ENCODE data around the gene ACBD6. TPM values are rescaled to one million over a fixed set of nuclear protein-coding genes. Genes with fewer than 3 reads are reported as not detected.

The ACBD6 gene
- polyA plus RNA-seq, 1 experiment, result 49.0 TPM

DNA sequence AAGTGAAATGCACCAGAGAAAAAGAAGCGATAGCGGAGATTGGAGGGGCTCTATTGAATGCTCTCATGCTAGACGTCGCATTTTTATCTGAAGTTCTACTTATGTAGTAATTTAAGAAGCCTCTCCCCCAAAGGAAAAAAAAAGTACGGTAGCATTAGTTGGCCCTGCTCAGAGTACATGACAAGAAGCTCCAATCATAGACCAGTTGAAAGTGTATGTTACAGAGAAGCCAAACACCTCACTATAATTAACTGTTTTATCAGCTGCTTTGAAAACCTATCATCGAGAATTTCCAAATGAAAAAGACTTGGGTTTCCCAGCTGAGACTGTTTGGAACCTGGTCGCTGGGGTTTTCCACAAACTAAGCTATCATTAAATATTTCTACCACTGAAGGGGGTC, 36.8 kb upstream of the ACBD6 start:
- Histone ChIP-seq H3K4me3 (ENCODE audit: low read depth, low read length) (no peak overlapping the region), H3K36me3 (ENCODE audit: control insufficient read depth, insufficient read depth, low read length) (no peaks in the 10 kb centered on the region), H3K27me3 (ENCODE audit: control insufficient read depth, insufficient read depth, low read length) (no peaks in the 10 kb centered on the region)
- CTCF ChIA-PET, result interaction anchor here (1.1 to 3.0 kb wide), 2 partner anchors 323 to 325 kb away, joined by 3 to 7 read pairs; no protein-coding TSS in a partner anchor
- TF ChIP-seq CTCF (IDR thresholded peaks at IDR 0.05; ENCODE audit: insufficient read depth, low read depth, low read length), result no peak
- DNase-seq (ENCODE audit: low read depth), result no peak
- POLR2A ChIA-PET, result no interaction called here

- ChIA-PET POLR2A (no interaction called here), CTCF (interaction anchor here (1.1 to 1.3 kb wide), 3 partner anchors 21 to 325 kb away, joined by 3 read pairs; no protein-coding TSS in a partner anchor)
- TF ChIP-seq CTCF (IDR thresholded peaks at IDR 0.05; ENCODE audit: insufficient read depth, low read depth, low read length), result no peak
- no peak for DNase-seq (ENCODE audit: low read depth)
- Histone ChIP-seq H3K4me3 (ENCODE audit: low read depth, low read length) (no peak overlapping the region), H3K27me3 (ENCODE audit: control insufficient read depth, insufficient read depth, low read length) (no peaks in the 10 kb centered on the region), H3K36me3 (ENCODE audit: control insufficient read depth, insufficient read depth, low read length) (no peaks in the 10 kb centered on the region)
Measured at GRCh38 chr1:180536821-180537372, 34.5 kb upstream of the ACBD6 start.

GRCh38 chr1:180535418-180535999, 33.1 kb upstream of the ACBD6 start:
- CTCF ChIA-PET, result interaction anchor here (1.8 kb wide), 1 partner anchor 328 kb away, joined by 8 read pairs; no protein-coding TSS in a partner anchor

DNA sequence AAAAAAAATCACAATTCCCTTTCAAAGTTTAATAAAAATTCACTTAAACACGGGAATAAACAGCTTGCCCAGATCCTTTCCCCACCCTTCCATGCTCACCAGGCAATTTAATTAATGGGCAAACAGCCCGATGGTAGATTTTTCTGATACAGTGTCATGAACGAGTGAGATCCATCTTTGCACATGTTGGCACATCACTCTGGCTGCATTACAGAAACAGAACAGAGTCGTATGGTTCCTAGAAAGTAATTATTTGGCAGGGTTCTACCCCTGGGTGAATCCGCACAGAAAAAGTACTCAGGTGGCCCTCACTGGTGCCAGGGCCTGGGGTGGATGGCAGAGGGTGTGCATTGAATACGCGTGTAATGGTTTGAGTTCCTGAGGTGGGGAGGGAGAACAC, 31.8 kb upstream of the ACBD6 start:
- CTCF ChIA-PET, result interaction anchor here (1.6 to 7.5 kb wide), 3 partner anchors 15 to 329 kb away, joined by 5 to 54 read pairs (median 12); no protein-coding TSS in a partner anchor
- DNase-seq (ENCODE audit: low read depth), result no peak
- no peak for TF ChIP-seq CTCF (IDR thresholded peaks at IDR 0.05; ENCODE audit: insufficient read depth, low read depth, low read length)
- H3K27me3 ChIP-seq (ENCODE audit: control insufficient read depth, insufficient read depth, low read length), result no peaks in the 10 kb centered on the region
- H3K36me3 ChIP-seq (ENCODE audit: control insufficient read depth, insufficient read depth, low read length), result no peaks in the 10 kb centered on the region
- POLR2A ChIA-PET, result no interaction called here
- H3K4me3 ChIP-seq (ENCODE audit: low read depth, low read length), result no peak overlapping the region

More at GRCh38 chr1:180535418-180535999, 33.1 kb upstream of the ACBD6 start:
- POLR2A ChIA-PET, result interaction anchor here (0.6 kb wide), 1 partner anchor 28 kb away, joined by 5 read pairs; no protein-coding TSS in a partner anchor
- Histone ChIP-seq H3K36me3 (ENCODE audit: control insufficient read depth, insufficient read depth, low read length) (no peaks in the 10 kb centered on the region), H3K4me3 (ENCODE audit: low read depth, low read length) (no peak overlapping the region), H3K27me3 (ENCODE audit: control insufficient read depth, insufficient read depth, low read length) (no peaks in the 10 kb centered on the region)
- no peak for DNase-seq (ENCODE audit: low read depth)
- no peak for TF ChIP-seq CTCF (IDR thresholded peaks at IDR 0.05; ENCODE audit: insufficient read depth, low read depth, low read length)

- H3K36me3 ChIP-seq (ENCODE audit: control insufficient read depth, insufficient read depth, low read length), result no peaks in the 10 kb centered on the region
- CTCF ChIA-PET, result interaction anchor here (0.8 to 7.5 kb wide), 8 partner anchors 15 to 329 kb away, joined by 3 to 54 read pairs (median 4); no protein-coding TSS in a partner anchor
Measured at GRCh38 chr1:180533266-180533987, 31.1 kb upstream of the ACBD6 start.

More at GRCh38 chr1:180533266-180533987, 31.1 kb upstream of the ACBD6 start:
- DNase-seq (ENCODE audit: low read depth), result no peak
- Histone ChIP-seq H3K27me3 (ENCODE audit: control insufficient read depth, insufficient read depth, low read length) (no peaks in the 10 kb centered on the region), H3K4me3 (ENCODE audit: low read depth, low read length) (no peak overlapping the region)
- TF ChIP-seq CTCF (IDR thresholded peaks at IDR 0.05; ENCODE audit: insufficient read depth, low read depth, low read length), result peak; percentile 79
- POLR2A ChIA-PET, result no interaction called here

Measured in BJ (cell line).